AG08395 (cell line): ENCODE results near the gene PAX8.

ENCODE experiments used
- DNase-seq: peaks from one replicate; pipeline ENCODE4 v3.0.0; 2012; ENCODE audit warnings: mixed read lengths, low spot score

The PAX8 gene

GRCh38 chr2:113167115-113167932 lies 111.4 kb downstream of the PAX8 start:
- DNase-seq: no peak

GRCh38 chr2:113166187-113166645 lies 112.5 kb downstream of the PAX8 start:
- no peak for DNase-seq
